Upper lobe of left lung (tissue), 4 donors: ENCODE results near the gene PLCB1.

ENCODE experiments used
- CTCF ChIP-seq, 6 experiments: fragments of 450-650 bp in 4 of 6; fragments of 200-600 bp in 2 of 6; sonication (generic) in 2 of 6; IDR thresholded peaks; one replicate each; pipeline ENCODE4 v1.5.1; 2016 to 2019; ENCODE audit warnings: antibody characterized with exemption in 6 of 6
- POLR2A ChIP-seq, 4 donors: fragments of 450-650 bp; IDR thresholded peaks; one replicate each; pipeline ENCODE4 v1.5.1; 2016 to 2017; ENCODE audit warnings: antibody characterized with exemption in 4 of 4, mild to moderate bottlenecking in 2 of 4
- POLR2AphosphoS5 ChIP-seq, 2 donors: sonication (generic); formaldehyde crosslinking; IDR thresholded peaks; one replicate each; pipeline ENCODE4 v1.5.1; 2017; ENCODE audit warnings: antibody characterized with exemption in 2 of 2

GRCh38 chr20:8530022-8530421 lies 398.0 kb downstream of the PLCB1 start:
- no peak for TF ChIP-seq POLR2A (IDR thresholded peaks at IDR 0.05)
- no peak for TF ChIP-seq CTCF (IDR thresholded peaks at IDR 0.05)
- TF ChIP-seq POLR2AphosphoS5 (IDR thresholded peaks at IDR 0.05) = no peak
